Measurements from ENCODE around the gene PSMB11. TPM values are rescaled to one million over a fixed set of nuclear protein-coding genes. Genes with fewer than 3 reads are reported as not detected.

PSMB11 gene
- total RNA-seq, 1 donor from 2014 or later = not detected

DNA sequence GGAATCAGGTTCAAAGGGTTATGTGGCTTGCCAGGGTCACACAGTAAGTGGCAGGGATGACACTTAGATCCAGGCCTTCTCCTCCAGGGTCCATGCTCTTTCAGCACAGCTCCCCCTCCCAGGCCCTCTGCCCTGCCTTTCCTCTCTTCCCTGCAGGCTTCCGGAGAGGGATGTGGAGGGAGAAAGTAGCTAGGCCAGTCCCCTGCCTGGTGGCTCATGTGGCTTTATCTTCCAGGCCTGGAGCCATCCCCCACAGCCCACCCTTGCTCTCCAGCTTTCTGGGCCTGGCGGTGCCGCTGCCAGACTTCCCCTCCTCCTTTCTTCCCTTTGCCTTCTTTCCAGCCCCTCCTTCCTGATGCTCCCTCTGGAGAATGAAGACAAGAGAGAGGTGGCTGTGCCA lies 1.7 kb downstream of the PSMB11 start:
- H3K27me3 ChIP-seq = no peaks in the 10 kb centered on the region
- DNase-seq (ENCODE audit: low spot score in 2 of 2) = no peak
- TF ChIP-seq, protein P1, sequence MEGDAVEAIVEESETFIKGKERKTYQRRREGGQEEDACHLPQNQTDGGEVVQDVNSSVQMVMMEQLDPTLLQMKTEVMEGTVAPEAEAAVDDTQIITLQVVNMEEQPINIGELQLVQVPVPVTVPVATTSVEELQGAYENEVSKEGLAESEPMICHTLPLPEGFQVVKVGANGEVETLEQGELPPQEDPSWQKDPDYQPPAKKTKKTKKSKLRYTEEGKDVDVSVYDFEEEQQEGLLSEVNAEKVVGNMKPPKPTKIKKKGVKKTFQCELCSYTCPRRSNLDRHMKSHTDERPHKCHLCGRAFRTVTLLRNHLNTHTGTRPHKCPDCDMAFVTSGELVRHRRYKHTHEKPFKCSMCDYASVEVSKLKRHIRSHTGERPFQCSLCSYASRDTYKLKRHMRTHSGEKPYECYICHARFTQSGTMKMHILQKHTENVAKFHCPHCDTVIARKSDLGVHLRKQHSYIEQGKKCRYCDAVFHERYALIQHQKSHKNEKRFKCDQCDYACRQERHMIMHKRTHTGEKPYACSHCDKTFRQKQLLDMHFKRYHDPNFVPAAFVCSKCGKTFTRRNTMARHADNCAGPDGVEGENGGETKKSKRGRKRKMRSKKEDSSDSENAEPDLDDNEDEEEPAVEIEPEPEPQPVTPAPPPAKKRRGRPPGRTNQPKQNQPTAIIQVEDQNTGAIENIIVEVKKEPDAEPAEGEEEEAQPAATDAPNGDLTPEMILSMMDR (IDR thresholded peaks at IDR 0.05) = no peak
- no peaks in the 10 kb centered on the region for H3K4me1 ChIP-seq
- H3K27ac ChIP-seq = no peak overlapping the region
- intact Hi-C loops (cut with DNase I) = no loop called here
- H3K4me3 ChIP-seq = no peak overlapping the region
- H3K9me3 ChIP-seq = no peaks in the 10 kb centered on the region
- no peaks in the 10 kb centered on the region for H3K36me3 ChIP-seq

DNA sequence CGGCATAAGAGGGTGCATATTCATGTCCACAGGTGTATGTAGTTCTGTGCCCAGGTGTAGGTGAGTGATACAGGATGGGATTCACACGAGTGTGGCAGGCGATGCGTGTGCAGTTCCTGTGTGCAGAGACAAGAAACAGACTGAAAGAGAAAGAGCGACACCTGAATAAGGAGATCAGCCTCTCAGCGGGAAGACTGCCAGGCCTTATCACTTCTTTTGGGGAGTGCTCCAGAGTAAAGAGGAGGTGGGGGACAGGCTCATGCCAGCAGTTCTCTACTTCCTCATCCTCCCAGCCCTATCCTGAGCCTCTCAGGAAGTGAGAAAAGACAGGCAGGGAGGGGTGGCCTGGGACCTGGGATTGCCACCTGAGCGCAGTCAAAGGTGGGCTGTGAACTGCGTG lies 2.8 kb downstream of the PSMB11 start:
- Histone ChIP-seq H3K9me3 (no peaks in the 10 kb centered on the region), H3K27ac (no peak overlapping the region), H3K27me3 (no peaks in the 10 kb centered on the region), H3K4me3 (no peak overlapping the region), H3K36me3 (no peaks in the 10 kb centered on the region), H3K4me1 (no peaks in the 10 kb centered on the region)
- no peak for DNase-seq (ENCODE audit: low spot score in 2 of 2)
- TF ChIP-seq, protein P1 (IDR thresholded peaks at IDR 0.05) = no peak
- intact Hi-C loops (cut with DNase I) = no loop called here

DNA sequence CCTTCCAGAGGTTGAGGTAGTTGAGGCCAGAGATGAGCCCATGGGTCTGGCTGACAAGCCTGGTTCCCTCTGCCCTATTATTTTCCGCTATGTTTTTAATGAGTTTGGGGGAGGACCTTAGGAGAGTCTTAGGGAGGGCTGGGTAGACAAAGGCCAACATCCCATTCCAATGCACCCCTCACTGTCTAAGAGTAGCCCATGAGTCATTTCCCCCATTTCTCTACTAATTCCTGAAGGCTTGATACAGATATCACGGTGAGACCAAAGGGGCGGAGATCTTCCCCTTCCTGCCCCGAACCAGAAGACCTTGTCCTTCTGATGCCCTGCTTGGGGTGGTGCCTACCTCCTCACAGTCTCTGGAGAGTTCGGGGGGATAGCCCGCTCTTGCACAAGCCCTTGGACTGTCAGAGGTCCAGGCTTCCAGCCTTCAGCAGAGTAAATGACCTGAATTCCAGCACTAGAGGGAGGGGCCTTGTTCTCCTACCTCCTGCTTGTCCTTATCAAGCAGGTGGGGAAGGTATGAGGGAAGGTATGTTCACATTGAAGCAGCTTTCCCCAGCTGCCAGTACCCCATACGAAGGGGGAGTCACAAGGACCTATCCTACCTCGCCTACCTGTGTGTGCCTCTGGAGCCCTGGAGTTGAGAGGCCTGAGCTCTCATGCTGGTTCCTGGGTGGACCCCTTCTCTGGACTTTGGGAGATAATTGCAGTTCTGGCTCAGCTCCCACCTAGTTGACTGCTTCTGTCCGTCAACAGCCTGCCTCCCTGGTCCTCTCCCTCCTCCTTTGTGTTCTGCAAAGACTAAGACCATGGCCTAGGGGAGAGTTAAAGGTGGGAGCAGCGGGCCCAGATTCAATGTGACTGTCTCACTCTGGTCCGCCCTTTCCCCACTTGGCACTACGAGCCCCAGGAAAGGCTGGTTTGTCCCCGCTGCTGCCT lies 3.7 kb downstream of the PSMB11 start:
- TF ChIP-seq, protein P1 (IDR thresholded peaks at IDR 0.05) = no peak
- no peak overlapping the region for H3K27ac ChIP-seq
- no peaks in the 10 kb centered on the region for H3K27me3 ChIP-seq
- no peak for DNase-seq (ENCODE audit: low spot score in 2 of 2)
- intact Hi-C loops (cut with DNase I) = no loop called here
- no peak overlapping the region for H3K4me3 ChIP-seq
- no peaks in the 10 kb centered on the region for H3K36me3 ChIP-seq
- no peaks in the 10 kb centered on the region for H3K9me3 ChIP-seq
- no peaks in the 10 kb centered on the region for H3K4me1 ChIP-seq

DNA sequence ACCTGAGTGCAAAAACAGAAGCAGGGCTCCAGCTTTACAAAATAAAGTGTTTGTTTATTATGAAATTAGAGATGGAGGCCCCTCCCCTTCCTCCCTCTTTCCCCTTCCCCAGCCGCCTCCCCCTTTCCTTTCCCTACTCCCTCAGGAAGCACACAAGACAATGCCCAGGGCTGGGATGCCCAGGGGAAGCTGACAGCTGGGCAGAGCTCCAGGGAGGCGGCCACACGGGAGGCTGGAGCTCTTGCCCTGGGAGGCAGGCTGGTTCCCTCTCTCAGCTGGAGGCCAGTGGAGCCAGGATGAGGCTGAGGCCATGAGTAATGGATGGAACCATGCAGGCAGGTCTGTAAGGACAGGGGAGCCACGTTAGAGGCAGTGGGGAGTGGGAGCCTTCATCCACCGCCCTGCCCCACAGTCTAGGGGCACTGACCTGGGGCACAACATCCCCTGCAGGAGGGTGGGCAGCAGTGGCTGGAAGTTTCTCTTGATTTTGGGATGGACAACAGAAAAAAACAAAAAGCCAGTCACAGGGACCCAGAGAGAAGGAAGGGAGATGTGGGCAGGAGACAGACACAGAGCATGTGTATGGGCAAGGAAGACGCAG lies 5.1 kb downstream of the PSMB11 start:
- TF ChIP-seq, protein P1 (IDR thresholded peaks at IDR 0.05) = no peak
- intact Hi-C loops (cut with DNase I) = no loop called here
- H3K9me3 ChIP-seq = no peaks in the 10 kb centered on the region
- H3K27ac ChIP-seq = no peak overlapping the region
- no peak for DNase-seq (ENCODE audit: low spot score in 2 of 2)
- H3K27me3 ChIP-seq = no peaks in the 10 kb centered on the region
- no peak overlapping the region for H3K4me3 ChIP-seq
- no peaks in the 10 kb centered on the region for H3K4me1 ChIP-seq
- H3K36me3 ChIP-seq = no peaks in the 10 kb centered on the region

DNA sequence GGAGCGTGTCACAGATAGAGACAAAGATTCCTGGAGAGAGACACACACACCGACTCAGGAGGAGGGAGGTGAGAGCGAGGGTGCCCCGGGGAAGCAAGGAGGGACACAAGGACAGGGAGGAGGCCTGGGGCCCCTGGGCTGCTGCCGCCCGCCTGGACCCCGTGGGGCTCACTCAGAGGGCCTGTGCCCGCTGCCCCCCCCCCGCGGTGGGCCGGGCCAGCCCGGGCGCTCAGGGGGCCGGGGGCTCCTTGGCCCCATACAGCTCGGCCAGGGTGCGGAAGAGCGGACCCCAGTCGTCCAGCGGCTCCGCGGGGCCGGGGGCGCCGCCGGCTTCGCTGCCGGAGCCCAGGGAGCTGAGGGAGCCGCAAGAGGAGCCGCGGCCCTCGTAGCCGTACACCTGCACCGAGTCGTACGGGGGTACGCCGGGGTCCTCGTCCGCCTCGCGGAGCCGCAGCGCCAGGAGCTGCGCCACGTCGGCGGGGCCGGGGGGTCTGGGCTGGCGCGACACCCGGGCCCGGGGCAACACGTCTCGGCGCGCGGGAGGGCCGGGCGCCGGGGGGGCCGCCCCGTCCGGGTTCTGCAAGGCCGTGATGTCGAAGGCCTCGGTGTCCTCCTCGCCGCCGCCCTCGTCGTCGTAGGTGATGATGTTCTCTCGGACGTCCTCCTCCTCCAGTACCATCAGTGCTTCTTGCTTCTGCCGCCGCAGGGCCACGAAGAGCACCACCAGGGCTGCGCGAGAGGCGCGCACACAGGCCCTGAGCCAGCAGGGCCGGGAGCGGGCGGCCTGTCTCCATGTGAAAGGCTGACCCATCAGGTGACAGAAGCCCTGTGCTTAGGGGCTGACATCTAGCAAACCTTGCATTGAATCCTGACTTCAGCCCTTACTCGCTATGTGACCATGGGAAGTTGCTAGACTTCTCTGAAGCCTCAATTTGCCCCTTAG lies 6.0 kb downstream of the PSMB11 start:
- H3K4me1 ChIP-seq = no peaks in the 10 kb centered on the region
- no peak for DNase-seq (ENCODE audit: low spot score in 2 of 2)
- no peaks in the 10 kb centered on the region for H3K36me3 ChIP-seq
- TF ChIP-seq, protein P1 (IDR thresholded peaks at IDR 0.05) = no peak
- no peaks in the 10 kb centered on the region for H3K9me3 ChIP-seq
- intact Hi-C loops (cut with DNase I) = no loop called here
- no peak overlapping the region for H3K27ac ChIP-seq
- H3K4me3 ChIP-seq = no peak overlapping the region
- no peaks in the 10 kb centered on the region for H3K27me3 ChIP-seq
